GM18511 (cell line): ENCODE data around the gene ABTB2.

ENCODE experiments used
- ATAC-seq: cut with Tn5 transposase; IDR thresholded peaks from one replicate; pipeline ENCODE4 v1.9.1; 2021; ENCODE audit warnings: mild to moderate bottlenecking, moderate library complexity; ENCODE audit not compliant: unreplicated experiment

The ABTB2 gene

GRCh38 chr11:34178209-34178821 lies 179.5 kb downstream of the ABTB2 start:
- ATAC-seq: no peak

GRCh38 chr11:34176751-34177209 lies 181.0 kb downstream of the ABTB2 start:
- ATAC-seq: no peak

- ATAC-seq: peak; percentile 46
Measured at GRCh38 chr11:34175284-34176019, 182.4 kb downstream of the ABTB2 start.

- peak; percentile 92 for ATAC-seq
Measured at GRCh38 chr11:34174412-34175041, 183.3 kb downstream of the ABTB2 start.

- no peak for ATAC-seq
Measured at GRCh38 chr11:34173050-34173449, 184.8 kb downstream of the ABTB2 start.

- no peak for ATAC-seq
Measured at GRCh38 chr11:34169686-34170085, 188.1 kb downstream of the ABTB2 start.

GRCh38 chr11:34168642-34169420 lies 189.0 kb downstream of the ABTB2 start:
- no peak for ATAC-seq

GRCh38 chr11:34167961-34168360 lies 189.8 kb downstream of the ABTB2 start:
- no peak for ATAC-seq

- ATAC-seq: no peak
Measured at GRCh38 chr11:34166806-34167740, 190.7 kb downstream of the ABTB2 start.

- ATAC-seq: no peak
Measured at GRCh38 chr11:34165786-34166555, 191.8 kb downstream of the ABTB2 start.

GRCh38 chr11:34165121-34165520 lies 192.7 kb downstream of the ABTB2 start:
- ATAC-seq: no peak

- ATAC-seq: no peak
Measured at GRCh38 chr11:34162856-34163255, 195.0 kb downstream of the ABTB2 start.

GRCh38 chr11:34162493-34162820 lies 195.4 kb downstream of the ABTB2 start:
- no peak for ATAC-seq

GRCh38 chr11:34161812-34162492 lies 195.9 kb downstream of the ABTB2 start:
- no peak for ATAC-seq

- no peak for ATAC-seq
Measured at GRCh38 chr11:34161361-34161760, 196.4 kb downstream of the ABTB2 start.

GRCh38 chr11:34160791-34161190 lies 197.0 kb downstream of the ABTB2 start:
- ATAC-seq: no peak

GRCh38 chr11:34160049-34160721 lies 197.6 kb downstream of the ABTB2 start:
- ATAC-seq: no peak

- no peak for ATAC-seq
Measured at GRCh38 chr11:34158661-34159060, 199.1 kb downstream of the ABTB2 start.
